H1 (cell line): ENCODE results near the gene AFF1. TPM values are rescaled to one million over a fixed set of nuclear protein-coding genes. Genes with fewer than 3 reads are reported as not detected.

Experiments used
- ATF3 ChIP-seq: IDR thresholded peaks from 2 replicates; pipeline ENCODE4 v1.6.1; 2011; ENCODE audit warnings: low read depth, mild to moderate bottlenecking, low read length; ENCODE audit not compliant: insufficient read depth
- EGR1 ChIP-seq: IDR thresholded peaks from 2 replicates; pipeline ENCODE4 v1.6.1; 2011; ENCODE audit warnings: low read depth, low read length, borderline replicate concordance
- polyA plus RNA-seq, 7 experiments: library from polyadenylated mRNA; depleted of rRNA in 3 of 7; stranded (reverse) in 5 of 7; unstranded in 2 of 7; fragments of >200 nt in 5 of 7; fragments of 200-250 nt in 2 of 7; gene quantifications; 1 replicate in 5 of 7; 2 replicates in 1 of 7; 4 replicates in 1 of 7; pipeline versions ENCODE4 v1.2.1 to v1.2.3, GENCODE V29; 2011 to 2013; ENCODE audit warnings: missing spikeins in 2 of 7, mixed read lengths in 2 of 7
- total RNA-seq: library from RNA; stranded (reverse); fragmentation: NEBNext Ultra II Directional; extraction: Animal tissue kit (Norgen Biotek cat#: 25700); gene quantifications from 2 replicates; pipeline ENCODE4 v1.2.1, GENCODE V29; 2021

The AFF1 gene
- total and polyA plus RNA-seq, 2 of the 8 experiments (the other 6 are each of a cell fraction or from before 2014, with no cell fraction given): 14.8 to 85.5 TPM

GRCh38 chr4:86977621-86978184 is 42.9 kb downstream of the AFF1 start (continued):
- TF ChIP-seq ATF3 (no peak), EGR1 (no peak)
